ENCODE data around the gene TRMT112. TPM values are rescaled to one million over a fixed set of nuclear protein-coding genes. Genes with fewer than 3 reads are reported as not detected.

TRMT112 gene
- total and polyA plus RNA-seq, 12 donors, result 286 to 991 (median 397) TPM

GRCh38 chr11:64348383-64349024 lies 31.1 kb upstream of the TRMT112 start:
- TF ChIP-seq POLR2A (IDR thresholded peaks at IDR 0.05) (no peak), CTCF (IDR thresholded peaks at IDR 0.05) (no peak)
- intact Hi-C loops (cut with DNase I), result no loop called here
- Histone ChIP-seq H3K27ac (no peak overlapping the region), H3K27me3 (no peaks in the 10 kb centered on the region), H3K9me3 (replicated peaks in 1 of 3) (no peaks in the 10 kb centered on the region), H3K4me1 (replicated peaks in 1 of 2) (no peaks in the 10 kb centered on the region), H3K36me3 (replicated peaks in 1 of 2) (no peaks in the 10 kb centered on the region), H3K4me3 (no peak overlapping the region)
- no peak for DNase-seq
- 52 to 64% (median 57%) methylated on average over 6 to 14 of the region's 14 CpGs for WGBS, 4 donors

- WGBS, 4 donors, result 77 to 86% (median 86%) methylated on average over 9 to 12 of the region's 12 CpGs
- intact Hi-C loops (cut with DNase I), result no loop called here
- peaks cover under 1% of the 10 kb centered on the region in 2 donors for H3K4me1 ChIP-seq (replicated peaks in 1 of 2)
Measured at GRCh38 chr11:64347193-64347867, 30.0 kb upstream of the TRMT112 start.

GRCh38 chr11:64344787-64345186 lies 27.4 kb upstream of the TRMT112 start:
- TF ChIP-seq POLR2A (IDR thresholded peaks at IDR 0.05) (no peak), CTCF (IDR thresholded peaks at IDR 0.05) (no peak)
- no peaks in the 10 kb centered on the region for H3K36me3 ChIP-seq (replicated peaks in 1 of 2)
- intact Hi-C loops (cut with DNase I), result no loop called here
- no peaks in the 10 kb centered on the region for H3K9me3 ChIP-seq (replicated peaks in 1 of 3)
- H3K27me3 ChIP-seq, result no peaks in the 10 kb centered on the region
- WGBS, 4 donors, result 91 to 94% (median 93%) methylated on average over 20 to 28 of the region's 28 CpGs
- H3K4me3 ChIP-seq, result no peak overlapping the region
- H3K4me1 ChIP-seq (replicated peaks in 1 of 2), result peaks cover 6% of the 10 kb centered on the region in 2 donors
- DNase-seq, result no peak
- no peak overlapping the region for H3K27ac ChIP-seq

More at GRCh38 chr11:64347193-64347867, 30.0 kb upstream of the TRMT112 start:
- Histone ChIP-seq H3K27me3 (no peaks in the 10 kb centered on the region), H3K27ac (no peak overlapping the region), H3K36me3 (replicated peaks in 1 of 2) (no peaks in the 10 kb centered on the region), H3K4me3 (no peak overlapping the region), H3K9me3 (replicated peaks in 1 of 3) (no peaks in the 10 kb centered on the region)
- TF ChIP-seq POLR2A (IDR thresholded peaks at IDR 0.05) (no peak), CTCF (IDR thresholded peaks at IDR 0.05) (no peak)
- no peak for DNase-seq

- Histone ChIP-seq H3K4me1 (replicated peaks in 1 of 2) (peaks cover 6% of the 10 kb centered on the region in 2 donors), H3K9me3 (replicated peaks in 1 of 3) (no peaks in the 10 kb centered on the region), H3K27ac (no peak overlapping the region), H3K4me3 (no peak overlapping the region), H3K27me3 (no peaks in the 10 kb centered on the region), H3K36me3 (replicated peaks in 1 of 2) (no peaks in the 10 kb centered on the region)
- intact Hi-C loops (cut with DNase I), result no loop called here
- 78 to 81% (median 79%) methylated on average over 9 to 18 of the region's 18 CpGs for WGBS, 4 donors
- no peak for TF ChIP-seq POLR2A (IDR thresholded peaks at IDR 0.05)
- peak in 4 of 6 experiments; percentile 22 to 32 (median 26) for TF ChIP-seq CTCF (IDR thresholded peaks at IDR 0.05)
- peak in 2 of 7 donors; percentile 41 to 47 for DNase-seq
Measured at GRCh38 chr11:64343767-64344559, 26.6 kb upstream of the TRMT112 start.
